WTC11 (cell line): Measurements from ENCODE around the gene B9D2. TPM values are rescaled to one million over a fixed set of nuclear protein-coding genes. Genes with fewer than 3 reads are reported as not detected.

Source experiments
- ATAC-seq: fragments of 200-7000 bp; cut with Tn5 transposase; 2 replicates; pipeline ENCODE4 v1.10.0; 2021; ENCODE audit warnings: mild to moderate bottlenecking, moderate library complexity
- CTCF ChIA-PET: fragments of 300-600 bp; sonication (Branson Sonifier 250); formaldehyde crosslinking; loops from one replicate; lab custom pipeline; 2021; ENCODE audit warnings: antibody characterized with exemption; lab: Charles Lee
- POLR2A ChIA-PET: fragments of 350-600 bp; sonication (Branson Sonifier 250); formaldehyde crosslinking; loops from one replicate; lab custom pipeline; 2021; ENCODE audit warnings: antibody characterized with exemption; lab: Charles Lee
- DNase-seq: peaks from one replicate; pipeline ENCODE4 v3.0.0; 2021; ENCODE audit warnings: low spot score
- H3K27ac Mint-ChIP-seq: 2 replicates; pipeline ENCODE4 v1.8.0; 2021; ENCODE audit warnings: mixed read lengths
- H3K27me3 Mint-ChIP-seq: 2 replicates; pipeline ENCODE4 v1.8.0; 2021; ENCODE audit warnings: low read depth, mild to moderate bottlenecking, moderate library complexity, mixed read lengths
- H3K36me3 Mint-ChIP-seq: 2 replicates; pipeline ENCODE4 v1.8.0; 2021; ENCODE audit warnings: mixed read lengths
- H3K4me1 Mint-ChIP-seq: 2 replicates; pipeline ENCODE4 v1.8.0; 2022; ENCODE audit warnings: mixed read lengths
- H3K4me3 Mint-ChIP-seq: 2 replicates; pipeline ENCODE4 v1.8.0; 2021; ENCODE audit warnings: mild to moderate bottlenecking, moderate library complexity, mixed read lengths
- H3K9me3 Mint-ChIP-seq: 2 replicates; pipeline ENCODE4 v1.8.0; 2021; ENCODE audit warnings: mixed read lengths
- ATF1 ChIP-seq: sonication (generic); formaldehyde crosslinking; IDR thresholded peaks from 2 replicates; pipeline ENCODE4 v1.8.1; 2023; ENCODE audit warnings: mild to moderate bottlenecking, moderate library complexity, missing genetic modification reagents
- CBFB ChIP-seq: sonication (generic); formaldehyde crosslinking; IDR thresholded peaks from 2 replicates; pipeline ENCODE4 v1.8.1; 2022; ENCODE audit warnings: mild to moderate bottlenecking, low read depth, missing genetic modification reagents
- FOXJ3 ChIP-seq: sonication (generic); formaldehyde crosslinking; IDR thresholded peaks from 2 replicates; pipeline ENCODE4 v1.9.0; 2021; ENCODE audit warnings: missing genetic modification reagents, mild to moderate bottlenecking, borderline replicate concordance
- JUN ChIP-seq: sonication (generic); formaldehyde crosslinking; IDR thresholded peaks from 2 replicates; pipeline ENCODE4 v1.8.0; 2023; ENCODE audit warnings: mild to moderate bottlenecking, missing genetic modification reagents
- MYBL2 ChIP-seq: sonication (generic); formaldehyde crosslinking; IDR thresholded peaks from 2 replicates; pipeline ENCODE4 v1.8.1; 2023; ENCODE audit warnings: mild to moderate bottlenecking, moderate library complexity, missing genetic modification reagents
- NR2C2 ChIP-seq: sonication (generic); formaldehyde crosslinking; IDR thresholded peaks from 2 replicates; pipeline ENCODE4 v1.8.0; 2022; ENCODE audit warnings: mild to moderate bottlenecking, missing genetic modification reagents
- PRRX2 ChIP-seq: fragments of 250-450 bp; sonication (Bioruptor Pico); IDR thresholded peaks from 2 replicates; pipeline ENCODE4 v1.8.0; 2021; ENCODE audit warnings: mild to moderate bottlenecking
- SOX15 ChIP-seq: fragments of 250-450 bp; sonication (Bioruptor Pico); IDR thresholded peaks from 2 replicates; pipeline ENCODE4 v1.9.0; 2021; ENCODE audit warnings: mild to moderate bottlenecking
- TP53 ChIP-seq: sonication (generic); formaldehyde crosslinking; IDR thresholded peaks from 2 replicates; pipeline ENCODE4 v1.8.1; 2023; ENCODE audit warnings: mild to moderate bottlenecking, missing genetic modification reagents
- ZBTB21 ChIP-seq: sonication (generic); formaldehyde crosslinking; IDR thresholded peaks from 2 replicates; pipeline ENCODE4 v1.8.1; 2023; ENCODE audit warnings: mild to moderate bottlenecking, missing genetic modification reagents, borderline replicate concordance
- ZNF121 ChIP-seq: sonication (generic); formaldehyde crosslinking; IDR thresholded peaks from 2 replicates; pipeline ENCODE4 v1.8.0; 2023; ENCODE audit warnings: missing genetic modification reagents
- ZNF219 ChIP-seq: sonication (generic); formaldehyde crosslinking; IDR thresholded peaks from 2 replicates; pipeline ENCODE4 v1.8.0; 2023; ENCODE audit warnings: missing genetic modification reagents, mild to moderate bottlenecking, borderline replicate concordance
- ZNF317 ChIP-seq: sonication (generic); formaldehyde crosslinking; IDR thresholded peaks from 2 replicates; pipeline ENCODE4 v1.8.1; 2023; ENCODE audit warnings: low read depth, mild to moderate bottlenecking, moderate library complexity, missing genetic modification reagents, borderline replicate concordance
- total RNA-seq: library from RNA; stranded (reverse); gene quantifications from 3 replicates; pipeline ENCODE4 v1.2.3, GENCODE V29; 2021
- TF ChIP-seq, protein P1 (sequence below): fragments of 200-600 bp; IDR thresholded peaks from 2 replicates; pipeline ENCODE4 v1.8.0; 2022; ENCODE audit warnings: antibody characterized with exemption
- TF ChIP-seq, protein P2 (sequence below): fragments of 250-450 bp; sonication (Bioruptor Pico); IDR thresholded peaks from 2 replicates; pipeline ENCODE4 v1.8.0; 2021; ENCODE audit warnings: mild to moderate bottlenecking
- TF ChIP-seq, protein P3 (sequence below): sonication (generic); formaldehyde crosslinking; IDR thresholded peaks from 2 replicates; pipeline ENCODE4 v1.8.0; 2023; ENCODE audit warnings: mild to moderate bottlenecking, missing genetic modification reagents
- TF ChIP-seq, protein P4 (sequence below): fragments of 250-450 bp; sonication (Bioruptor Pico); IDR thresholded peaks from 2 replicates; pipeline ENCODE4 v2.1.2; 2022; ENCODE audit warnings: mild to moderate bottlenecking, moderate library complexity
- TF ChIP-seq, protein P5 (sequence below): sonication (generic); formaldehyde crosslinking; IDR thresholded peaks from 2 replicates; pipeline ENCODE4 v1.8.0; 2022; ENCODE audit warnings: mild to moderate bottlenecking, missing genetic modification reagents

Gene B9D2
- total RNA-seq, 1 experiment from 2014 or later: 4.7 TPM

DNA sequence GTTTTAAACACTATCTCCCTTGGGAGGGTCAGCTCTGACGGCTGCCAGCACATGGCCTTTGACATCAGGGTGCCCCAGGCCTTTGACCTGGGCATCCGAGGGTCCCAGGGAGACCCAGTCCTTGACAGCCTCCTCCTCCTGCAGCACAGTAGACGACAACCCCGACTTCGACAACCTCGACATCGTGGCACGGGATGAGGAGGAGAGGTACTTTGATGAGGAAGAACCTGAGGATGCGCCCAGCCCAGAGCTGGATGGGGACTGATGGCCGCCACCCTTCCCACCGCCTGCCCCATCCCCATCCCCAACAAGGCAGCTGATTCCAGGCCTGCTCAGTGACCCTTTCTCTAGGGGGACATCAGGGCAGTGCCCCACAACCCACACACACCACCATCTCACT, 41.5 kb downstream of the B9D2 start (continued):
- TF ChIP-seq, protein P1, sequence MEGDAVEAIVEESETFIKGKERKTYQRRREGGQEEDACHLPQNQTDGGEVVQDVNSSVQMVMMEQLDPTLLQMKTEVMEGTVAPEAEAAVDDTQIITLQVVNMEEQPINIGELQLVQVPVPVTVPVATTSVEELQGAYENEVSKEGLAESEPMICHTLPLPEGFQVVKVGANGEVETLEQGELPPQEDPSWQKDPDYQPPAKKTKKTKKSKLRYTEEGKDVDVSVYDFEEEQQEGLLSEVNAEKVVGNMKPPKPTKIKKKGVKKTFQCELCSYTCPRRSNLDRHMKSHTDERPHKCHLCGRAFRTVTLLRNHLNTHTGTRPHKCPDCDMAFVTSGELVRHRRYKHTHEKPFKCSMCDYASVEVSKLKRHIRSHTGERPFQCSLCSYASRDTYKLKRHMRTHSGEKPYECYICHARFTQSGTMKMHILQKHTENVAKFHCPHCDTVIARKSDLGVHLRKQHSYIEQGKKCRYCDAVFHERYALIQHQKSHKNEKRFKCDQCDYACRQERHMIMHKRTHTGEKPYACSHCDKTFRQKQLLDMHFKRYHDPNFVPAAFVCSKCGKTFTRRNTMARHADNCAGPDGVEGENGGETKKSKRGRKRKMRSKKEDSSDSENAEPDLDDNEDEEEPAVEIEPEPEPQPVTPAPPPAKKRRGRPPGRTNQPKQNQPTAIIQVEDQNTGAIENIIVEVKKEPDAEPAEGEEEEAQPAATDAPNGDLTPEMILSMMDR: no peak
- TF ChIP-seq NR2C2 (CRISPR knock-in tag): no peak
- TF ChIP-seq, protein P2, sequence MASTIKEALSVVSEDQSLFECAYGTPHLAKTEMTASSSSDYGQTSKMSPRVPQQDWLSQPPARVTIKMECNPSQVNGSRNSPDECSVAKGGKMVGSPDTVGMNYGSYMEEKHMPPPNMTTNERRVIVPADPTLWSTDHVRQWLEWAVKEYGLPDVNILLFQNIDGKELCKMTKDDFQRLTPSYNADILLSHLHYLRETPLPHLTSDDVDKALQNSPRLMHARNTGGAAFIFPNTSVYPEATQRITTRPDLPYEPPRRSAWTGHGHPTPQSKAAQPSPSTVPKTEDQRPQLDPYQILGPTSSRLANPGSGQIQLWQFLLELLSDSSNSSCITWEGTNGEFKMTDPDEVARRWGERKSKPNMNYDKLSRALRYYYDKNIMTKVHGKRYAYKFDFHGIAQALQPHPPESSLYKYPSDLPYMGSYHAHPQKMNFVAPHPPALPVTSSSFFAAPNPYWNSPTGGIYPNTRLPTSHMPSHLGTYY (CRISPR knock-in tag): no peak
- no peak for TF ChIP-seq CBFB (CRISPR knock-in tag)
- no peak for TF ChIP-seq MYBL2 (CRISPR knock-in tag)
- TF ChIP-seq, all 79 proteins: peak for 0

DNA sequence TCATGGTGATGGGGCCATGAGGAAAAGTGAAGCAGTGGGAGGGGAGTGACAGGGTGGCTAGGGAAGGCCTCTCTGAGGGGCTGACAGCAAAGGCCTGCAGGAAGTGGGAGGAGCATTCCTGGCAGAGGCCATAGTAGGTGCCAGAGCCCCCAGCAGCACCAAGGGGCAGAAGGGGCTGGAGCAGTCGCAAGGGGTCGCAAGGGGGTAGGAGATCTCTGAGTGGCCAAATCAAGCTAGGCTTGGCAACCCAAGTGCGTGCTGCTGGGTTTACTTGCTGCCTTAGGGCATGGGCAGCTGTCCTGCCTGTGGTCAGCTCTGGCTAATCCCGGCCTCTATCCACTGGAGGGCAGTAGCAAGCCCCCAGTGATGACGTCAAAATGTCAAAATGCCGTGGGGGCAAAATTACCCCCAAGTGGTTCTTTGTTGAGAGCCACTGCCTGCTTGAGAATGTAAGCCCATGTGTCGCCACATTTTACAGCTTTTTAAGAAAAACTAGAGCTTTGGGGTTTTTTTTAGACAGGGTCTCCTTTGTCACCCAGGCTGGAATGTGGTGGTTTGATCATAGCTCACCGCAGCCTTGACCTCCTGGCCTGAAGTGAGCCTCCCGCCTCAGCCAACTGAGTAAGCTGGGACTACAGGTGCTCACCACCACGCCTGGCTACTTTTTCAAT, 42.2 kb downstream of the B9D2 start:
- Mint-ChIP-seq H3K4me1 (peaks cover 43% of the 10 kb centered on the region), H3K27ac (no peak overlapping the region), H3K27me3 (no peaks in the 10 kb centered on the region; the same call in 1 of the 2 replicates), H3K9me3 (peaks cover 4% of the 10 kb centered on the region), H3K4me3 (no peak overlapping the region), H3K36me3 (peaks cover 22% of the 10 kb centered on the region)
- ChIA-PET CTCF (interaction anchor here (0.5 to 3.4 kb wide), 39 partner anchors 10 to 701 kb away, joined by 3 to 66 read pairs (median 4); partner anchors contain the start of genes B3GNT8, B9D2, CCDC97 and RAB4B), POLR2A (interaction anchor here (0.6 to 1.7 kb wide), 2 partner anchors 12 to 18 kb away, joined by 3 to 8 read pairs; partner anchors contain the start of gene CCDC97)
- TF ChIP-seq, protein P1: peak; percentile 37; the same call in 1 of the 2 replicates
- no peak for TF ChIP-seq NR2C2 (CRISPR knock-in tag)
- ATAC-seq: peak; percentile 60
- DNase-seq: peak; percentile 70

DNA sequence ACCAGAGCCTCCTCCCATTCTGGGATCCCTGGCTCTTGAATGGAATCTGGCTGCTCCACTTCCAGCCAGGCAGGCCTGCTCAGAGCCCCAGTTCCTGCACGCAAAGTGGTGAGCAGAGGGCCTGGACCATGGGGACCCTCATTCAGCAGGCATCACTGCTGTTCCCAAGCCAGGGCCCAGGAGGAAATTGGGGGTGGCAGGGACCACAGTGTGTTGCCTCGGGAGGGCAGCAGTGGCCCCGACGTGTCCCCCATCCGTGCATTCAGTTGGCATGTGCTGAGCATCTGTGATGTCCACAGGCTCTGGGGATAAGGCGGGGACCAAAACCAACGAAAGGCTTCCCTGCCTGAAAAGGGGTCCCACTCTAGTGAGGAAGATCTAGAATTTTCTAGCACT, 42.7 kb downstream of the B9D2 start:
- POLR2A ChIA-PET: interaction anchor here (1.7 kb wide), 1 partner anchor 11 kb away, joined by 8 read pairs; the partner anchor contains the start of gene CCDC97
- H3K4me1 Mint-ChIP-seq: peaks cover 39% of the 10 kb centered on the region
- CTCF ChIA-PET: interaction anchor here (0.5 to 3.4 kb wide), 27 partner anchors 10 to 701 kb away, joined by 3 to 66 read pairs (median 4); partner anchors contain the start of genes B3GNT8, B9D2, RAB4B and TGFB1
- H3K4me3 Mint-ChIP-seq: no peak overlapping the region
- ATAC-seq (no peak), DNase-seq (no peak)
- no peak overlapping the region for H3K27ac Mint-ChIP-seq
- H3K36me3 Mint-ChIP-seq: peaks cover 27% of the 10 kb centered on the region
- no peaks in the 10 kb centered on the region; the same call in 1 of the 2 replicates for H3K27me3 Mint-ChIP-seq
- peaks cover 5% of the 10 kb centered on the region for H3K9me3 Mint-ChIP-seq
- TF ChIP-seq ZNF317 (CRISPR knock-in tag): no peak
- no peak for TF ChIP-seq SOX15 (CRISPR knock-in tag)
- no peak for TF ChIP-seq FOXJ3 (CRISPR knock-in tag)
- TF ChIP-seq JUN (CRISPR knock-in tag): no peak
- TF ChIP-seq ZNF219 (CRISPR knock-in tag): no peak
- TF ChIP-seq TP53 (CRISPR knock-in tag): no peak
- TF ChIP-seq, protein P3, sequence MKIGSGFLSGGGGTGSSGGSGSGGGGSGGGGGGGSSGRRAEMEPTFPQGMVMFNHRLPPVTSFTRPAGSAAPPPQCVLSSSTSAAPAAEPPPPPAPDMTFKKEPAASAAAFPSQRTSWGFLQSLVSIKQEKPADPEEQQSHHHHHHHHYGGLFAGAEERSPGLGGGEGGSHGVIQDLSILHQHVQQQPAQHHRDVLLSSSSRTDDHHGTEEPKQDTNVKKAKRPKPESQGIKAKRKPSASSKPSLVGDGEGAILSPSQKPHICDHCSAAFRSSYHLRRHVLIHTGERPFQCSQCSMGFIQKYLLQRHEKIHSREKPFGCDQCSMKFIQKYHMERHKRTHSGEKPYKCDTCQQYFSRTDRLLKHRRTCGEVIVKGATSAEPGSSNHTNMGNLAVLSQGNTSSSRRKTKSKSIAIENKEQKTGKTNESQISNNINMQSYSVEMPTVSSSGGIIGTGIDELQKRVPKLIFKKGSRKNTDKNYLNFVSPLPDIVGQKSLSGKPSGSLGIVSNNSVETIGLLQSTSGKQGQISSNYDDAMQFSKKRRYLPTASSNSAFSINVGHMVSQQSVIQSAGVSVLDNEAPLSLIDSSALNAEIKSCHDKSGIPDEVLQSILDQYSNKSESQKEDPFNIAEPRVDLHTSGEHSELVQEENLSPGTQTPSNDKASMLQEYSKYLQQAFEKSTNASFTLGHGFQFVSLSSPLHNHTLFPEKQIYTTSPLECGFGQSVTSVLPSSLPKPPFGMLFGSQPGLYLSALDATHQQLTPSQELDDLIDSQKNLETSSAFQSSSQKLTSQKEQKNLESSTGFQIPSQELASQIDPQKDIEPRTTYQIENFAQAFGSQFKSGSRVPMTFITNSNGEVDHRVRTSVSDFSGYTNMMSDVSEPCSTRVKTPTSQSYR (CRISPR knock-in tag): no peak
- TF ChIP-seq MYBL2 (CRISPR knock-in tag): no peak
- no peak for TF ChIP-seq PRRX2 (CRISPR knock-in tag)
- TF ChIP-seq, protein P4, sequence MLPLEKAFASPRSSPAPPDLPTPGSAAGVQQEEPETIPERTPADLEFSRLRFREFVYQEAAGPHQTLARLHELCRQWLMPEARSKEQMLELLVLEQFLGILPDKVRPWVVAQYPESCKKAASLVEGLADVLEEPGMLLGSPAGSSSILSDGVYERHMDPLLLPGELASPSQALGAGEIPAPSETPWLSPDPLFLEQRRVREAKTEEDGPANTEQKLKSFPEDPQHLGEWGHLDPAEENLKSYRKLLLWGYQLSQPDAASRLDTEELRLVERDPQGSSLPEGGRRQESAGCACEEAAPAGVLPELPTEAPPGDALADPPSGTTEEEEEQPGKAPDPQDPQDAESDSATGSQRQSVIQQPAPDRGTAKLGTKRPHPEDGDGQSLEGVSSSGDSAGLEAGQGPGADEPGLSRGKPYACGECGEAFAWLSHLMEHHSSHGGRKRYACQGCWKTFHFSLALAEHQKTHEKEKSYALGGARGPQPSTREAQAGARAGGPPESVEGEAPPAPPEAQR (CRISPR knock-in tag): no peak
- no peak for TF ChIP-seq ATF1 (CRISPR knock-in tag)
- TF ChIP-seq ZNF121 (CRISPR knock-in tag): no peak
- TF ChIP-seq ZBTB21 (CRISPR knock-in tag): no peak
- TF ChIP-seq, protein P5, sequence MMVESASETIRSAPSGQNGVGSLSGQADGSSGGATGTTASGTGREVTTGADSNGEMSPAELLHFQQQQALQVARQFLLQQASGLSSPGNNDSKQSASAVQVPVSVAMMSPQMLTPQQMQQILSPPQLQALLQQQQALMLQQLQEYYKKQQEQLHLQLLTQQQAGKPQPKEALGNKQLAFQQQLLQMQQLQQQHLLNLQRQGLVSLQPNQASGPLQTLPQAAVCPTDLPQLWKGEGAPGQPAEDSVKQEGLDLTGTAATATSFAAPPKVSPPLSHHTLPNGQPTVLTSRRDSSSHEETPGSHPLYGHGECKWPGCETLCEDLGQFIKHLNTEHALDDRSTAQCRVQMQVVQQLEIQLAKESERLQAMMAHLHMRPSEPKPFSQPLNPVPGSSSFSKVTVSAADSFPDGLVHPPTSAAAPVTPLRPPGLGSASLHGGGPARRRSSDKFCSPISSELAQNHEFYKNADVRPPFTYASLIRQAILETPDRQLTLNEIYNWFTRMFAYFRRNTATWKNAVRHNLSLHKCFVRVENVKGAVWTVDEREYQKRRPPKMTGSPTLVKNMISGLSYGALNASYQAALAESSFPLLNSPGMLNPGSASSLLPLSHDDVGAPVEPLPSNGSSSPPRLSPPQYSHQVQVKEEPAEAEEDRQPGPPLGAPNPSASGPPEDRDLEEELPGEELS (CRISPR knock-in tag): no peak; the same call in 1 of the 2 replicates
